Loucy (cell line): Measurements from ENCODE around the gene PSMB9.
A peak's percentile ranks its signal among the peaks of the same experiment; 100 is the strongest.
"Not testable (repeated sequence)": the region's sequence is repeated elsewhere in the genome, so short reads cannot be mapped to it uniquely, and the experiment has no call there.

ENCODE experiments used
- H2AFZ ChIP-seq: fragments of 200-600 bp; sonication (generic); 2 replicates; pipeline ENCODE4 v1.6.0; 2016; ENCODE audit warnings: antibody characterized with exemption, mild to moderate bottlenecking, low read length, moderate library complexity
- H3F3A ChIP-seq: fragments of 200-600 bp; 2 replicates; pipeline ENCODE4 v1.6.0; 2016; ENCODE audit warnings: antibody characterized with exemption, low read depth, mild to moderate bottlenecking
- H3K27me3 ChIP-seq: fragments of 200-600 bp; sonication (generic); 2 replicates; pipeline ENCODE4 v1.6.1; 2014; ENCODE audit warnings: low read length, mild to moderate bottlenecking; ENCODE audit not compliant: insufficient read depth, poor library complexity, severe bottlenecking
- H3K36me3 ChIP-seq: fragments of 200-600 bp; sonication (generic); 2 replicates; pipeline ENCODE4 v1.6.1; 2016; ENCODE audit warnings: low read length; ENCODE audit not compliant: insufficient read depth
- H3K4me1 ChIP-seq: fragments of 200-600 bp; sonication (generic); 2 replicates; pipeline ENCODE4 v1.5.1; 2014; ENCODE audit warnings: low read length, mild to moderate bottlenecking; ENCODE audit not compliant: insufficient read depth, poor library complexity, severe bottlenecking
- H3K4me2 ChIP-seq: fragments of 200-600 bp; sonication (generic); 2 replicates; pipeline ENCODE4 v1.6.0; 2014; ENCODE audit warnings: antibody characterized with exemption, low read length, low read depth, mild to moderate bottlenecking; ENCODE audit not compliant: poor library complexity, severe bottlenecking
- H3K4me3 ChIP-seq: fragments of 200-600 bp; sonication (generic); 2 replicates; pipeline ENCODE4 v1.5.1; 2014; ENCODE audit warnings: low read length, mild to moderate bottlenecking, mixed read lengths; ENCODE audit not compliant: poor library complexity, severe bottlenecking
- H3K79me2 ChIP-seq: fragments of 200-600 bp; sonication (generic); 2 replicates; pipeline ENCODE4 v1.6.1; 2014; ENCODE audit warnings: low read length; ENCODE audit not compliant: insufficient read depth
- H3K9ac ChIP-seq: fragments of 200-600 bp; sonication (generic); 2 replicates; pipeline ENCODE4 v1.6.0; 2014; ENCODE audit warnings: mild to moderate bottlenecking, low read depth, low read length, moderate library complexity; ENCODE audit not compliant: poor library complexity, severe bottlenecking
- H3K9me2 ChIP-seq: fragments of 200-600 bp; sonication (generic); replicated peaks from 2 replicates; pipeline ENCODE4 v1.6.1; 2016; ENCODE audit warnings: low read depth, low read length, mixed read lengths
- H3K9me3 ChIP-seq: fragments of 200-600 bp; sonication (generic); 2 replicates; pipeline ENCODE4 v1.6.1; 2014; ENCODE audit warnings: mild to moderate bottlenecking, antibody characterized with exemption, low read length, low read depth; ENCODE audit not compliant: insufficient read depth
- H4K20me1 ChIP-seq: fragments of 200-600 bp; sonication (generic); 2 replicates; pipeline ENCODE4 v1.6.0; 2014; ENCODE audit warnings: antibody characterized with exemption, low read length, mild to moderate bottlenecking; ENCODE audit not compliant: insufficient read depth, poor library complexity, severe bottlenecking
- CTCF ChIP-seq: fragments of 200-600 bp; sonication (generic); conservative IDR thresholded peaks from 2 replicates; pipeline ENCODE4 v1.5.1; 2014; ENCODE audit warnings: mild to moderate bottlenecking, antibody characterized with exemption, low read length
- EZH2phosphoT487 ChIP-seq: fragments of 200-600 bp; IDR thresholded peaks from 2 replicates; pipeline ENCODE4 v1.6.1; 2018; ENCODE audit warnings: antibody characterized with exemption, mild to moderate bottlenecking, moderate library complexity, borderline replicate concordance

Gene PSMB9

GRCh38 chr6:32867554-32868256 is 13.7 kb downstream of the PSMB9 start:
- Histone ChIP-seq H2AFZ (peak overlapping the region; percentile 10; the same call in 1 of the 2 replicates), H3F3A (no peaks in the 10 kb centered on the region), H3K27me3 (no peaks in the 10 kb centered on the region), H3K9ac (peak overlapping the region; percentile 57), H3K36me3 (no peaks in the 10 kb centered on the region), H3K4me2 (peak overlapping the region; percentile 64), H3K9me3 (no peaks in the 10 kb centered on the region), H4K20me1 (no peaks in the 10 kb centered on the region), H3K79me2 (no peaks in the 10 kb centered on the region), H3K4me1 (peaks cover 31% of the 10 kb centered on the region), H3K4me3 (peak overlapping the region; percentile 47), H3K9me2 (no peaks in the 10 kb centered on the region)
- TF ChIP-seq CTCF (no peak), EZH2phosphoT487 (no peak)

- H3K27me3 ChIP-seq: no peaks in the 10 kb centered on the region
- H3K36me3 ChIP-seq: no peaks in the 10 kb centered on the region
- H4K20me1 ChIP-seq: no peaks in the 10 kb centered on the region
- H3K9me3 ChIP-seq: no peaks in the 10 kb centered on the region
- peaks cover 31% of the 10 kb centered on the region for H3K4me1 ChIP-seq
- H3K79me2 ChIP-seq: no peaks in the 10 kb centered on the region
- H3F3A ChIP-seq: no peaks in the 10 kb centered on the region
- H3K4me2 ChIP-seq: peak overlapping the region; percentile 64
- no peak overlapping the region for H2AFZ ChIP-seq
- H3K4me3 ChIP-seq: peak overlapping the region; percentile 47
- H3K9me2 ChIP-seq: no peaks in the 10 kb centered on the region
- no peak overlapping the region for H3K9ac ChIP-seq
- TF ChIP-seq EZH2phosphoT487 (no peak), CTCF (peak; percentile 98)
Measured at GRCh38 chr6:32868257-32868788, 14.3 kb downstream of the PSMB9 start.

GRCh38 chr6:32873947-32874346 is 20.0 kb downstream of the PSMB9 start:
- H3K9me3 ChIP-seq, H3K4me3 ChIP-seq: not testable (repeated sequence)

GRCh38 chr6:32876603-32877002 is 22.6 kb downstream of the PSMB9 start:
- Histone ChIP-seq H3K79me2 (no peaks in the 10 kb centered on the region), H3K4me1 (no peaks in the 10 kb centered on the region), H3K4me3 (no peak overlapping the region), H3K27me3 (no peaks in the 10 kb centered on the region), H3K9me3 (no peaks in the 10 kb centered on the region), H3F3A (no peaks in the 10 kb centered on the region), H4K20me1 (no peaks in the 10 kb centered on the region), H2AFZ (no peak overlapping the region), H3K9me2 (no peaks in the 10 kb centered on the region), H3K36me3 (no peaks in the 10 kb centered on the region), H3K4me2 (no peak overlapping the region), H3K9ac (no peak overlapping the region)
- TF ChIP-seq CTCF (no peak), EZH2phosphoT487 (no peak)

More at GRCh38 chr6:32873947-32874346, 20.0 kb downstream of the PSMB9 start:
- H2AFZ ChIP-seq, H3K9me2 ChIP-seq, H3K27me3 ChIP-seq, H4K20me1 ChIP-seq, H3K79me2 ChIP-seq, H3K4me2 ChIP-seq, H3F3A ChIP-seq, H3K36me3 ChIP-seq, H3K9ac ChIP-seq, H3K4me1 ChIP-seq: not testable (repeated sequence)
